ENCODE results near the gene ABHD6.

The ABHD6 gene

GRCh38 chr3:58331593-58332152 is 94.1 kb downstream of the ABHD6 start:
- in situ Hi-C loops (cut with MboI; ENCODE audit: low pct_unique_long_range_greater_than_20kb, low sequenced_read_pairs, unreplicated experiment), result loop anchor here (10.0 kb wide), 1 partner anchor 83 kb away; no protein-coding TSS in a partner anchor
- DNase-seq (ENCODE audit: low spot score), result no peak
- TF ChIP-seq CTCF (IDR thresholded peaks at IDR 0.05; ENCODE audit: extremely low read depth, insufficient read depth, missing control alignments), result no peak

DNA sequence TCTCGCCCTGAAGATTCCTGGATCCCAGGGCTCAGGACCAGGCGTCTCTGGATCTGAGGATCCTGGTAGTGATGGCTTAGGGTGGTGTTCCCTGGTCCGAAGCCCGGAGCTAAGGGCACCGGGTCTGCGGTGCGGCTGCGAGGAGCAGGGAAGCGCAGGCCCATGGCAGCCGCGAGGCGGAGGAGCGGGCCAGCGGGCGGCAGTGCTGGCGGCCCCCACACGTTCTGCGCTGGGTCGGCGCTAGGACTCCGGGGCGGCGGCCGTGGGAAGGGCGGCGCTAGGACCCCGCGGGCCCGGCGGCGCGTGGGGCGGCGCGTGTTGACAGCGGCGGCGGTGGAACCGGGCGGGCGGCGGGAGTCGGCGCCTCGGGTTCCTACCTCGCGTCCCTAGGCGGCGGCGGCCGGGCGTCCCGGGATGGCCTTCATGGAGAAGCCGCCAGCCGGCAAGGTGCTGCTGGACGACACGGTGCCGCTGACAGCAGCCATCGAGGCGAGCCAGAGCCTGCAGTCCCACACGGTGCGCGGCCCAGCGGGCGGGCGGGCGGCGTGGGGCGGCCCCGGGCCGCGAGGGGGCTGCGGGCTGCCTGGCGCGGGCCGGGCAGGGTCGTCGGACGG is 95.1 kb downstream of the ABHD6 start, which contains the start of gene PXK:
TSS of gene PXK (plus strand) at position 318 of the 614 bp plus-strand sequence. CDS start at position 415, 97 bp downstream.
- peak; percentile 88 for DNase-seq (ENCODE audit: low spot score)
- TF ChIP-seq CTCF (IDR thresholded peaks at IDR 0.05; ENCODE audit: extremely low read depth, insufficient read depth, missing control alignments), result peak; percentile 46
- in situ Hi-C loops (cut with MboI; ENCODE audit: low pct_unique_long_range_greater_than_20kb, low sequenced_read_pairs, unreplicated experiment), result loop anchor here (10.0 kb wide), 1 partner anchor 82 kb away; no protein-coding TSS in a partner anchor

DNA sequence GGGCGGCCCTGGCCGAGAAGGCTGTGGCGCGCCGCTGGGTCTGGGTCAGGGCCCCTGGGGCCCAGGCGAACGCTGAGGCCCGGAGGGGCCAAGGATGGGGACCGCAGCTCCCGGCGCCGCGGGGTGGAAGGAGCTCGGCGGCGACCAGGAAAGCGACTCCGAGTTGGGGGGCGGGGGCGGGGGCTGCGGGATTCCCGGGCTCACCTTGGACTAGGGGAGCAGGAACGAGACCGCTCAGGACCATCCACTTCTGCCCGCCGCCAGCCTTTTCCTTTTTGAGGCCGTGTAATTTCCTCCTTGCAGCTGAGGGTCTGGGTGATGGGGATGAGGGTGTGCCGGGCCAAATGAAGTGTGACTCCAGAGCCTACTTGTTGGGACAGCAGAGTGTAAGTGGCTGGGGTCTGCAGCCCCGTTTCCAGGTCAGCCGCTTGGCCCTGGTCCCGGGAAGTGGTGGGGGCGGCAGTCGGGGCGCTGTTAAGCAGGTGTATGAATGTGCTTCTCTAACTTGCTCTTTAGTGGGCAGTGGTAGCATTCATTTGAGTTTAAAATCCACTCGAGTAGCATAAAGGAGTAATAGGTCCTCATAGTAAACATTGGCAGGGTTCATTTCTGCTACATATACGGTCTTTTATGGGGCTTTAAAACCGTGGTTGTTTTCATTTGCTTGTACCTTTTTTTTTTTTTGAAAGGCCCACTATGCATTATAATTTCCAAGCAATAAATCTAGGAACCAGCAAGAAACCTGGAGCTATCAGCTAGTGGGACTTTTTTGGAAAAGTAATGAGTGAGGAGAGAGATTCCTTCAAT is 95.8 kb downstream of the ABHD6 start:
- DNase-seq (ENCODE audit: low spot score), result peak; percentile 73
- in situ Hi-C loops (cut with MboI; ENCODE audit: low pct_unique_long_range_greater_than_20kb, low sequenced_read_pairs, unreplicated experiment), result loop anchor here (10.0 kb wide), 1 partner anchor 81 kb away; no protein-coding TSS in a partner anchor

DNA sequence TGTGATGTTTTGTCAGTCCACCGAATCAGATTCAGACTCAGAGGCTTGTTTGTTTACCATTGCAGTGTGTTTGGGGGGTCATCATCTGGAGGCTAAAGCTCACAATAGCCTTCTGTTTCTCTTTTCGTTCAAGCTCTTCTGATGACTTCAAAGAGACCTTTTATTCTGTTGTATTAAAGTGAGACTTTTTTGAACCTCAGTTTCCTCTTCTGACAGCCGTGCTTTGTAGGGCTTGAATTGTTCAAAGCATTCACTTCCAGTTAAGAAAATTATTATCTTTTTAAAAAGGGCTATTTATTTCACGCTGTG is 96.4 kb downstream of the ABHD6 start:
- no peak for TF ChIP-seq CTCF (IDR thresholded peaks at IDR 0.05; ENCODE audit: extremely low read depth, insufficient read depth, missing control alignments)
- in situ Hi-C loops (cut with MboI; ENCODE audit: low pct_unique_long_range_greater_than_20kb, low sequenced_read_pairs, unreplicated experiment), result loop anchor here (10.0 kb wide), 1 partner anchor 81 kb away; no protein-coding TSS in a partner anchor
- DNase-seq (ENCODE audit: low spot score), result no peak

More for the DNA sequence above, 95.8 kb downstream of the ABHD6 start:
- TF ChIP-seq CTCF (IDR thresholded peaks at IDR 0.05; ENCODE audit: extremely low read depth, insufficient read depth, missing control alignments), result peak; percentile 63

GRCh38 chr3:58334506-58334884 is 96.9 kb downstream of the ABHD6 start:
- in situ Hi-C loops (cut with MboI; ENCODE audit: low pct_unique_long_range_greater_than_20kb, low sequenced_read_pairs, unreplicated experiment), result loop anchor here (10.0 kb wide), 1 partner anchor 80 kb away; no protein-coding TSS in a partner anchor
- DNase-seq (ENCODE audit: low spot score), result no peak
- TF ChIP-seq CTCF (IDR thresholded peaks at IDR 0.05; ENCODE audit: extremely low read depth, insufficient read depth, missing control alignments), result no peak

DNA sequence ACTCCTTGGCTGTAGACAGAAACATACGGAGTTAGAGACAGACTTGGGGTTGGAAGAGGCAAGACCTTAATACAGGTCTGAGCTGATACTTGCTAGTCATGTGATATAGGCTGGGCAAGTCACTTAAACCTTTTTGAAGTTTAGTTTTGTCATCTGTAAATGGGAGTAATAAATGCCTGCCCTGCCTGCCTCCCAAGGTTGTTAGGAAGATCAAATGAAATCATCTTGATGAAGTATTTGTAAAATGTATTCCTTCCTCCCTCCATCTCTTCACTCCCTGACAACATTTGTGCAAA is 98.0 kb downstream of the ABHD6 start:
- no peak for DNase-seq (ENCODE audit: low spot score)
- TF ChIP-seq CTCF (IDR thresholded peaks at IDR 0.05; ENCODE audit: extremely low read depth, insufficient read depth, missing control alignments), result no peak
- in situ Hi-C loops (cut with MboI; ENCODE audit: low pct_unique_long_range_greater_than_20kb, low sequenced_read_pairs, unreplicated experiment), result loop anchor here (10.0 kb wide), 1 partner anchor 79 kb away; no protein-coding TSS in a partner anchor

All from GM13977 (cell line).